Peyer's patch (tissue), 4 donors: Measurements from ENCODE around the gene ACSL6. TPM values are rescaled to one million over a fixed set of nuclear protein-coding genes. Genes with fewer than 3 reads are reported as not detected.

Experiments
- DNase-seq, 3 donors: peaks; one replicate each; pipeline ENCODE4 v3.0.0-alpha.2; 2017 to 2019
- H3K27ac ChIP-seq, 4 donors: fragments of 200-600 bp; sonication (generic); one replicate each; pipeline ENCODE4 v1.5.1; 2016 to 2019
- H3K27me3 ChIP-seq, 2 donors: fragments of 200-600 bp; sonication (generic); one replicate each; pipeline ENCODE4 v1.5.1; 2019
- H3K36me3 ChIP-seq, 3 donors: fragments of 200-600 bp; sonication (generic); one replicate each; pipeline ENCODE4 v1.5.1; 2016 to 2019
- H3K4me1 ChIP-seq, 4 donors: fragments of 200-600 bp; sonication (generic); one replicate each; pipeline ENCODE4 v1.5.1; 2016 to 2019
- H3K4me3 ChIP-seq, 4 donors: fragments of 200-600 bp; sonication (generic); 1 replicate in 3 of 4; 2 replicates in 1 of 4; pipeline ENCODE4 v1.5.1; 2016 to 2019; ENCODE audit warnings: mild to moderate bottlenecking in 1 of 4
- H3K9me3 ChIP-seq, 4 donors: fragments of 200-600 bp; sonication (generic); one replicate each; pipeline ENCODE4 v1.5.1; 2016 to 2019; ENCODE audit warnings: mild to moderate bottlenecking in 1 of 4
- POLR2A ChIP-seq, 2 donors: fragments of 450-650 bp; IDR thresholded peaks; one replicate each; pipeline ENCODE4 v1.5.1; 2017; ENCODE audit warnings: antibody characterized with exemption in 2 of 2, mild to moderate bottlenecking in 2 of 2, moderate library complexity in 2 of 2
- total RNA-seq, 4 donors: library from RNA; depleted of rRNA; stranded (reverse); fragments of >200 nt; gene quantifications; one replicate each; pipeline ENCODE4 v1.1.0, GENCODE V29; 2016
- TF ChIP-seq, protein P1 (sequence below), 6 experiments: fragments of 450-650 bp in 4 of 6; fragments of 200-600 bp in 2 of 6; sonication (generic) in 1 of 6; IDR thresholded peaks; one replicate each; pipeline ENCODE4 v1.5.1; 2017 to 2019; ENCODE audit warnings: antibody characterized with exemption in 6 of 6, mild to moderate bottlenecking in 3 of 6, moderate library complexity in 1 of 6

Gene ACSL6
- total RNA-seq, 4 donors from 2014 or later, result 1.1 to 12.4 (median 7.4) TPM; not detected in 1

DNA sequence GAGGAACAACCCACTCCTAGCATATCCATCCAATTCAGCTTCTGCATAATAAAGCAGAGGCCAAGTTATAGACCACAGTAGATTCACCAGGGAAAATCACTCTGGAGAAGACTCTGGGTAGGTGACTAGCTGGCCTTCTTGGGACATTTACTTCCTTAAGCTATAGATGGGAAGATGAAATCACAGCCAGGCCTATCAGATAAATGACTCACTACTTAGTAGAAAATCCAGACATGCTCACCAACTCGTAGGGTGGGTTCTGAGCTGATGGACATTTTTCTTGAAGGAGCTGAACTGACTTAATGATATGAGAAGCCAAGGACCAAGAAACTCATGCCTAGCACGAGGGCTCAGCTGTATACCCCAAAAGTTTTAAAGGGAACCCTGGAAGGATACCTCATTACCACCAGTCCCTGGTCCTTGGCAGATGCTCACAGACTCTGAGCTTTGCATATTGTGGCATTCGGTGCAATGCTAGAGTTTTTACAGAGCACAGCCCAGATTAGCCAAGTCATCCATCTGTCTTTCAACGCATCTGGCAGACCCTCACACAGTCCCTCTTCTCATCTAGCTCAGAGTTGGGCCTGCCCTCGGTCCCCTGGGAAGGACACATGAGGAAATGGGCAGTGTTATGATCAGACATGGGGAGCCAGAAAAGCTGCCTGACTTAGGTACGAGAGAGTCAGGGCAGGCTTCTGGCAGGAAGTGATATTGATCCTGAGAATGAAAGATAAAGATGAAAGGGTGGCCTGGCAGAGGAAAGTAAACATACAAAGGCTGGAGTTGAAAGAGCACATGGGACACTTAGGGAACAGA is 15.0 kb downstream of the ACSL6 start:
- no peaks in the 10 kb centered on the region for H3K27me3 ChIP-seq
- H3K4me3 ChIP-seq, result no peak overlapping the region
- peaks cover 0 to 10% (median 1%) of the 10 kb centered on the region in 4 donors for H3K4me1 ChIP-seq
- DNase-seq, result peak in 1 of 3 donors; percentile 27
- no peak overlapping the region for H3K27ac ChIP-seq
- no peaks in the 10 kb centered on the region for H3K36me3 ChIP-seq
- TF ChIP-seq, protein P1, sequence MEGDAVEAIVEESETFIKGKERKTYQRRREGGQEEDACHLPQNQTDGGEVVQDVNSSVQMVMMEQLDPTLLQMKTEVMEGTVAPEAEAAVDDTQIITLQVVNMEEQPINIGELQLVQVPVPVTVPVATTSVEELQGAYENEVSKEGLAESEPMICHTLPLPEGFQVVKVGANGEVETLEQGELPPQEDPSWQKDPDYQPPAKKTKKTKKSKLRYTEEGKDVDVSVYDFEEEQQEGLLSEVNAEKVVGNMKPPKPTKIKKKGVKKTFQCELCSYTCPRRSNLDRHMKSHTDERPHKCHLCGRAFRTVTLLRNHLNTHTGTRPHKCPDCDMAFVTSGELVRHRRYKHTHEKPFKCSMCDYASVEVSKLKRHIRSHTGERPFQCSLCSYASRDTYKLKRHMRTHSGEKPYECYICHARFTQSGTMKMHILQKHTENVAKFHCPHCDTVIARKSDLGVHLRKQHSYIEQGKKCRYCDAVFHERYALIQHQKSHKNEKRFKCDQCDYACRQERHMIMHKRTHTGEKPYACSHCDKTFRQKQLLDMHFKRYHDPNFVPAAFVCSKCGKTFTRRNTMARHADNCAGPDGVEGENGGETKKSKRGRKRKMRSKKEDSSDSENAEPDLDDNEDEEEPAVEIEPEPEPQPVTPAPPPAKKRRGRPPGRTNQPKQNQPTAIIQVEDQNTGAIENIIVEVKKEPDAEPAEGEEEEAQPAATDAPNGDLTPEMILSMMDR (IDR thresholded peaks at IDR 0.05), result no peak
- no peak for TF ChIP-seq POLR2A (IDR thresholded peaks at IDR 0.05)
- H3K9me3 ChIP-seq, result no peaks in the 10 kb centered on the region

DNA sequence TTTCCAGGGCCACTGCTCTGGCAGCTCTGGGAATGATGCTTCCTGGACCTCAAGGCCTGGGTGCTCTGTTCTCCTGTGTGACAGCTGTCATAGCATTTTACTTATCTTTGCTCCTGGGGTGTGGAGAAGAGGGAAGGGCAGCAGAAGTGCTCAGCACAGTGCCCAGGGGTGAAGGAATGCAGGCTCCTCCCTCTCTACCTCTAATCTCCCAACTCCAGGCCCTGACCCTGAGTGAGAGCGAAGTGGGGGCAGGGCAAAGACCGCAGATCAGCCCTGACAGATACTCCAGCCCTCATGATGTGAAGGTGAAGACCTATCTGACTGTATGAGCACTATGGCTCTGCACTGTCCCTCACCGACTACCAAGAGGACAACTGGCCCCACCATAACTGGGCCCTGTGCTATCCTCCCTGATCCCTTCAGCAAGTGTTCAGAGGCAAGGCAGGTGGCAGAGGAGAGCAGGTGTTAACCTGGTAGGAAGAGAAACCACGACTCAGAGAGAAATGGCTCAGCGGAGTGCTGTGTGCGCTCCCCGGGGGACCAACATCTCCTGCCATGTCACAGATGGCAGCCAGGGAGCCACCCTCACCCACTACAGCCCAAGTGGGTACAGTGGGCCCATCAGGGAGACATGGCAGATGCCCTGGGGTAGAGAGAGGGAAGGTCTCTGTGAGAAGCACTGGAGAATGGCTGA is 16.8 kb downstream of the ACSL6 start:
- Histone ChIP-seq H3K36me3 (no peaks in the 10 kb centered on the region), H3K27ac (no peak overlapping the region), H3K9me3 (no peaks in the 10 kb centered on the region), H3K27me3 (no peaks in the 10 kb centered on the region), H3K4me1 (peaks cover 0 to 10% (median 1%) of the 10 kb centered on the region in 4 donors), H3K4me3 (no peak overlapping the region)
- DNase-seq, result peak in 1 of 3 donors; percentile 39
- no peak for TF ChIP-seq POLR2A (IDR thresholded peaks at IDR 0.05)
- TF ChIP-seq, protein P1 (IDR thresholded peaks at IDR 0.05), result no peak

DNA sequence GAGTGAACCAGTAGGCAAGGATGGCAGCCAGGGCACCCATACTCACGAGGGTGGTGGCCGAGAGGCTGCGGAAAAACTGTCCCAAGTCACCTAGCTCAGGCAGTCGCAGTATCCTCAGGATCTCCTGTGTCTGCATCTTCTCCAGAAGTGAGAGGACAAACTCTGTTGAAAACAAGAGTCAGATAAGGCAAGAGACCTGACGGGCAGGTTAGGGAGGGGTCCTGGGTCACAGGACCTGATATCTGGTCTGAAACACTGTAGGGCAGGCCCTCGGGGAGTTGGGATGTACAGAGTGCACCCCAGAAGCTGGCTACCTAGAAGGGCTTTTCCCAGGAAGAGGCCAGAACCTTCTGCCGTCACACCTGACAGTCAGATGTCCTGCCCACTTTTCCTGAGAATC is 17.4 kb downstream of the ACSL6 start:
- H3K4me3 ChIP-seq, result no peak overlapping the region
- no peaks in the 10 kb centered on the region for H3K9me3 ChIP-seq
- H3K27ac ChIP-seq, result no peak overlapping the region
- H3K27me3 ChIP-seq, result no peaks in the 10 kb centered on the region
- TF ChIP-seq POLR2A (IDR thresholded peaks at IDR 0.05), result no peak
- TF ChIP-seq, protein P1 (IDR thresholded peaks at IDR 0.05), result no peak
- DNase-seq, result no peak
- H3K36me3 ChIP-seq, result no peaks in the 10 kb centered on the region
- H3K4me1 ChIP-seq, result peaks cover 0 to 6% (median 1%) of the 10 kb centered on the region in 4 donors

DNA sequence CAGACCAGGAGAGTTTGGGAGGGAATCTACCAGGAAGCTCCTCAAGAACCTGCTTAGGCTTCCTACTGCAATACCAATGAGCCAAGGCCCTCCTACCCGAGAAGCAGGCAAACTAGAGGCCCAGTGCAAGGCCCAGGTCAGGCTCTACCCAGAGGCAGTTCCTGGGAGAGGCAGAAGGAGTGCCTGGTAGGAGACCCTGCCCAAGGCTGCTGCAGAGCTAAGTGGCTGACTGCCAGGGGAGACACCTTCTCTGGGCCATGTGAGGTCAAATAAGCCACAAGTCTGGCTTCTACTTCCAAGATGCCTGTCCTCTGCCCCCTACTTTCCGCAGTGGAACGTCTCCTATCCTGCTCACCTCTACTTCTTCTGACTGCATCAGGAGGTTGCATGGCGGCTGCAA is 17.8 kb downstream of the ACSL6 start:
- H3K36me3 ChIP-seq, result no peaks in the 10 kb centered on the region
- H3K4me1 ChIP-seq, result peaks cover 0 to 4% (median 1%) of the 10 kb centered on the region in 4 donors
- no peaks in the 10 kb centered on the region for H3K9me3 ChIP-seq
- peak in 1 of 3 donors; percentile 26 for DNase-seq
- TF ChIP-seq, protein P1 (IDR thresholded peaks at IDR 0.05), result no peak
- TF ChIP-seq POLR2A (IDR thresholded peaks at IDR 0.05), result no peak
- no peak overlapping the region for H3K4me3 ChIP-seq
- H3K27ac ChIP-seq, result no peak overlapping the region
- no peaks in the 10 kb centered on the region for H3K27me3 ChIP-seq

DNA sequence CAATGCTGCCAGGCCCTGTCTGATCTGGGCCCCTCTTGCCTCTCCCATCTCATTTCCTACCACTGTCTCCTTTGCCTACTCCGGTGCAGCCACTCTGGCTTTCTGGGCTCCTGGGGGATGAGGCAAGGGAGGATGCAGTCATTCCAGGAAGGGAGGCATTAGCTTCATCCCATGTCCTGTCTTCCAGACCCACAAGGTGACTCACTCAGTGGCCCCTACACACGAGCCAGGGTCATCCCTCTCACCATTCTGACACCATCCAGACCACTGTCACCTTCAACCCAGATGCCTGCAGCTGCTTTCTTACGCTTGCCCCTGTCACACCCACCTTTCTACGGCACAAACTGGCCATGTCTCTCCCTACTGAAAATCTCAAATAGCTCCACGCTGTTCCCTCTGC is 19.1 kb downstream of the ACSL6 start:
- Histone ChIP-seq H3K27ac (no peak overlapping the region), H3K4me1 (no peaks in the 10 kb centered on the region), H3K36me3 (no peaks in the 10 kb centered on the region), H3K9me3 (no peaks in the 10 kb centered on the region), H3K27me3 (no peaks in the 10 kb centered on the region), H3K4me3 (no peak overlapping the region)
- peak in 1 of 3 donors; percentile 20 for DNase-seq
- TF ChIP-seq, protein P1 (IDR thresholded peaks at IDR 0.05), result no peak
- no peak for TF ChIP-seq POLR2A (IDR thresholded peaks at IDR 0.05)
